A673 (cell line): ENCODE data around the gene KANK4.

Experiments used
- EZH2 ChIP-seq: fragments of 200-600 bp; sonication (generic); IDR thresholded peaks from 2 replicates; pipeline ENCODE4 v1.6.1; 2017; ENCODE audit warnings: borderline replicate concordance, low read depth, mild to moderate bottlenecking, mixed read lengths, antibody characterized with exemption, low read length; ENCODE audit not compliant: poor library complexity, severe bottlenecking
- TF ChIP-seq, protein P1 (sequence below): fragments of 300-800, 200-600 bp; sonication (generic); conservative IDR thresholded peaks from 2 replicates; pipeline ENCODE4 v1.5.1; 2017; ENCODE audit warnings: low read depth, mild to moderate bottlenecking, antibody characterized with exemption, low read length, moderate library complexity, mixed read lengths

DNA sequence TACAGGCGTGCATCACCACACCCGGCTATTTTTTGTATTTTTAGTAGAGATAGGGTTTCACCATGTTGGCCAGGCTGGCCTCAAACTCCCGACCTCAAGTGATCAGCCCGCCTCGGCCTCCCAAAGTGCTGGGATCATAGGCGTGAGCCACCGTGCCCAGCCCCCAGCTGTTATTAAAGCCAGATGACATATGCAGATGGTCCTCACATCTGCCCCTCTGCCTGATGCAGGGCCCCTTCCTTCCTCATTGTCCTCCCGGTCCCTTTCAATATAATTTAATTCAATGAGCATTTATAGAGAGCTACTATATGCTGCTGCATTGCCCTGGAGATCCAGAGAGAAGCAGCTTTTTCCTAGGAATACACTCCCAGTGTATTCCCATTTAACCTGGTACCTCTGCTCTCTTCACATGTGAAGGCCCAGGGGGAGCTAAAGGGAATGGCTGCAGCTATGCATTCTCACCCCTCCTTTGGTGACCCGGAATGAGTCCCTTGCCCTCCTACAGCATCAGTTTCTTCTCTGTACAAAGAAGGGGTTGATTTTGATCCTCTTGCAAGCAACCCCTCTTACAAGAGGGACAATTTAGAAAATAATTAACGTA lies 69.0 kb downstream of the KANK4 start:
- TF ChIP-seq, protein P1, sequence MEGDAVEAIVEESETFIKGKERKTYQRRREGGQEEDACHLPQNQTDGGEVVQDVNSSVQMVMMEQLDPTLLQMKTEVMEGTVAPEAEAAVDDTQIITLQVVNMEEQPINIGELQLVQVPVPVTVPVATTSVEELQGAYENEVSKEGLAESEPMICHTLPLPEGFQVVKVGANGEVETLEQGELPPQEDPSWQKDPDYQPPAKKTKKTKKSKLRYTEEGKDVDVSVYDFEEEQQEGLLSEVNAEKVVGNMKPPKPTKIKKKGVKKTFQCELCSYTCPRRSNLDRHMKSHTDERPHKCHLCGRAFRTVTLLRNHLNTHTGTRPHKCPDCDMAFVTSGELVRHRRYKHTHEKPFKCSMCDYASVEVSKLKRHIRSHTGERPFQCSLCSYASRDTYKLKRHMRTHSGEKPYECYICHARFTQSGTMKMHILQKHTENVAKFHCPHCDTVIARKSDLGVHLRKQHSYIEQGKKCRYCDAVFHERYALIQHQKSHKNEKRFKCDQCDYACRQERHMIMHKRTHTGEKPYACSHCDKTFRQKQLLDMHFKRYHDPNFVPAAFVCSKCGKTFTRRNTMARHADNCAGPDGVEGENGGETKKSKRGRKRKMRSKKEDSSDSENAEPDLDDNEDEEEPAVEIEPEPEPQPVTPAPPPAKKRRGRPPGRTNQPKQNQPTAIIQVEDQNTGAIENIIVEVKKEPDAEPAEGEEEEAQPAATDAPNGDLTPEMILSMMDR: no peak
- TF ChIP-seq EZH2: no peak
